HG02678 (cell line): ENCODE data around the gene HSD17B3.
"Not testable (repeated sequence)": the region's sequence is repeated elsewhere in the genome, so short reads cannot be mapped to it uniquely, and the experiment has no call there.

Experiments used
- ATAC-seq: cut with Tn5 transposase; IDR thresholded peaks from one replicate; pipeline ENCODE4 v1.9.1; 2021; ENCODE audit warnings: mild to moderate bottlenecking, moderate library complexity; ENCODE audit not compliant: unreplicated experiment

HSD17B3 gene

DNA sequence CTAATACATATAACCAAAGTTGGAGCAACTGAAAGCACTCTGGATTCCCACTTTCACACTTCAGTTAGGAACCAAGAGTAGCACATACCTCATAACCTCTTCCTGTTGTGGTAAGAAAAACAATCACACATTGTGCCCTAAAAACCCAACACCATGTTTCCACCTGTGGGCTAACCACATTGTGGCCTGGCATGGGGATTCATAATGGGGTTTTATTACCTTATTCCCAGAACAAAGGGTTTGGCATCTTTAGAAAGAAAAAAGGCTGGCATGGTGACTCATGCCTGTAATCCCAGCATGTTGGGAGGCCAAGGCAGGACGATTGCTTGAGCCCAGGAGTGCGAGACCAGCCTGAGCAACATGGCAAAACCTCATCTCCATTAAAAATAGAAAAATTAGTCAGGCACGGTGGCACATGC lies 60.6 kb downstream of the HSD17B3 start:
- ATAC-seq: no peak

DNA sequence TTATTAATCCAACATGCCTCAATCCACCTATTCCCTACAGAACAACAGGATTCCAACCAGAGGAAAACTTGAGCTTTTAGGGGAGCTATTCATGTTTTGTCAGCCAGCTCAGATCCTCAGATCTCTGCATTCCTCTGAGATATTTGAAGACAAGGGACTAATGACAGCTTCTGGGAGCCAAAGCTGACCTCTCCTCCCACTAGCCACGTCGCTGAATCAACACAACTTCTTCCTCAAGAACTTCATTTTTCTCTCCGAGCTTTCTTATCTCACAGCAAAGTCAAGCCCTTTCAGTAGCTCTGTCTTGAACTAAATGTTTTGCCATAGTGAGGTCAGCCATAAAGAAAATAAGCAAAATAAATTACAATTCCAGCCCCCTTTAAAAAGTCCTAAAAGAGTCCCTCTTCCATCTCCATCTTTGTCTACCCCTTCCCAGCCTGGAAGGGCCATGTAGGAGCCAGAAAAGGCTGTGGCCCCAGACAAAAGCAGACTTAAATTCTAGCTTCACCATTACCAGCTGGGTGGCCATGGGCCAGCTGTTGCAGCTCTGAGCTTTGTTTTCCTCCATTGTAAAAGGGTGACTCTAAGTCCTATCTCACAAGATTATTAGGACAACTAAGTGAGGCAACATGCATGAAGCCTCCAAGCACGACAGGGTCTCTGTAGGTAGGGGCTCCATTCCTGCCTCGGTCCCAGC lies 65.0 kb downstream of the HSD17B3 start:
- no peak for ATAC-seq

DNA sequence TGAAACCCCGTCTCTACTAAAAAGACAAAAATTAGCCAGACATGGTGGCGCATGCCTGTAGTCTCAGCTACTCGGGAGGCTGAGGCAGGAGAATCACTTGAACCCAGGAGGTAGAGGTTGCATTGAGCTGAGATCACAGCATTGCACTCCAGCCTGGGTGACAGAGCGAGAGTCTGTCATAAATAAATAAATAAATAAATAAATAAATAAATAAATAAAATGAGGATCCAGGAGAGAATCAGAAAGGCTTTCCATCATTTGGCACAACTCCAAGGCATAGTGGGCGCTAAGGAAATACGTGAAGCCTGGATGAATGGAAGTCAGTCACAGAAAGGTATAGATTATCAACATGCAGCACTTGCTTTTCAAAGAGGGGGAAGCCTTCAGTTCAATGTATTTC lies 65.6 kb downstream of the HSD17B3 start:
- not testable (repeated sequence) for ATAC-seq

DNA sequence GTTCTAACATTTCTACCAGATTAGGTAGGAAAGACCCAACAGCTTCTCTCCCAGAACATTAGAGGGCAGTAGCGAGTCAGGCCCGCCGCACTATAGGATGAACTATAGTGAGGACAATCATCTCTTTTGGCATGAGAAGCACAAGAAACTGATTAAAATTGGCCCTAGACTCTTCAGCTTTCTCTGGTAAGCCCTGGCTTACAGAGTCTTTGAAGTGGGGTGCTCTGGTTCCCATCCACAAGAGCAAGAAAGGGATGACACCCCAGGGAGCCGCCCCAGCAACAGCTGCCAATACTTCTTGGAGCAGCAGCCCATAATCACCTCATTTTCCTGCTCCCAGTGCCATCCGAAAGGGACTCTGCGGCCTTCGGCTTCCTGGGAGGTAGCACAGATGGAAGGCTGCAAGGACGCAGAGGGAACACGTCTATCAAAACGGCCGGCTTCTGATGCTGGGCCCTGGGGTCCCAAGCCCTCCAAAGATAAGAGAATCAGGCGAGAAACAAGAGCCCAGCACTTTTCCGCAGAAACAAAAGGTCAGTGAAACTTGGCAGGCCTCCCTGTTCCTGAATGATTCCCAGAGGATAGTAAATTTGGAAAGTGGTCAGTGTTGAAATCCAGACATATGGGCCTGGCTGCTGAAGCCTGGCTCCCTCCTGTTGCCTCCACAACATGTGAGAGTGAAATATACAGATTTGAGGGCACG lies 69.3 kb downstream of the HSD17B3 start:
- ATAC-seq: no peak

DNA sequence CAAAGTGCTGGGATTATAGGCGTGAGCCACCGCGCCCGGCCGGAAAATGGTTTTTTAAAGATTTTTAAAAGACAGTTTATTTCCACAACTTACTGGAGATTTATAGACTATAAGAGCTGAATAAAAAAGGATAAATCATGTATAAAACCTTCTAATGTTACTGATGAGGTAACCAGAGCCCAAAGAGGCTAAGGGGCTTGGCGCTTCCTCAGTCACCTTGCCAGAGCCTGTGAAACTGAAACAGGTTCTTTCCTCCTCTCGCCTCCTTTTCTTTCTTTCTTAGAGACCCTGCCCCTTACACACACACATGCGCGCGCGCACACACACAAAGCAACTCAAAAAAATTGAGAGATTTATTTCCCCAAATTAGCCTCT lies 69.8 kb downstream of the HSD17B3 start:
- no peak for ATAC-seq

DNA sequence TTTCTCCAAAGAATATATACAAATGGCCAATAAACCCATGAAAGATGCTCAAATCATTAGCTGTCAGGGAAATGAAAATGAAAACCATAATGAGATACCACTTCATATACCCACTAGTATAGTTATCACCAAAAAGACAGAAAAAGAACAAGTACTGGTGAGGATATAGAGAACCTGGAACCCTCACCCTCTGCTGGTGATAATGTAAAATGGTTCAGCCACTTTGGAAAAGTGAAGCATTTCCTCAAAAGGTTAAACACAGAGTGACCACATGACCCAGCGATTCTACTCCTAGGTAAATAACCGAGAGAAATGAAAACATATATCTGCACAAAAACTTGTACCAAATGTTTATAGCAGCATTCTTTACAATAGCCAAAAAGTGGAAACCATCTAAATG lies 72.0 kb downstream of the HSD17B3 start:
- no peak for ATAC-seq

DNA sequence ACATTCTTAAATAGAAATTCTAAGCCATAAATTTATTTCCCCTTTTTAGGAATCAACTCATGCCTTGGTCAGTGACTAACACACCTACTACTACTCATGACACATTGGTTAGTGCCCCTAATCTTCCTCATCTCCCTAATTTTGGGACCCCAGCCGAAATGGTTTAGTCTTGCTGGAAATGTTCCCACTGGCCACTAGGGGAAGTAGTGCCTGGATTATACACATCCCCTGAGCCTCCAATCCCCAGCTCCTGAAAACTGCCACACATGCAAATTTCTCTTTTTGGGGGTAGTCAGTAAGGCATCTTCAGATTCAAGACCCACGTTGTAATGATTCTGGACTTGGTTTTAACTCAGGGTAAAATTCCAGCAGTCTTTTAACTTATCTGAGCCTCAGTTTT lies 79.8 kb downstream of the HSD17B3 start:
- no peak for ATAC-seq

DNA sequence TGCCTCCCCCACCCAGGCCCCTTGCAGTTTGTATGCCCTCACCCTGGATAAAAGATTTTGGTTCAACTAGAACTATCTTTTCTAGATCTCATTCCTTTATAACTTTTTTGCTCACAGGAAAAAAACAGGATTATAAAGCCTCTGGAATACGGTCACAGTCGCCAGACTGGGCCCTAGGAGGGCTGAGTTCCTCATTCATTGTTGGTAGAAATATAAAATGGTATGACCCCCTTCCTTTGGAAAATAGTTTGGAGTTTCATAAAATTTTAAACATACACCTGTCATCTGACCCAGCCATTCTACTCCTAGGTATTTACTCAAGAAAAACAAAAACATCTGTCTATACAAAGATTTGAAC lies 82.1 kb downstream of the HSD17B3 start:
- ATAC-seq: no peak

DNA sequence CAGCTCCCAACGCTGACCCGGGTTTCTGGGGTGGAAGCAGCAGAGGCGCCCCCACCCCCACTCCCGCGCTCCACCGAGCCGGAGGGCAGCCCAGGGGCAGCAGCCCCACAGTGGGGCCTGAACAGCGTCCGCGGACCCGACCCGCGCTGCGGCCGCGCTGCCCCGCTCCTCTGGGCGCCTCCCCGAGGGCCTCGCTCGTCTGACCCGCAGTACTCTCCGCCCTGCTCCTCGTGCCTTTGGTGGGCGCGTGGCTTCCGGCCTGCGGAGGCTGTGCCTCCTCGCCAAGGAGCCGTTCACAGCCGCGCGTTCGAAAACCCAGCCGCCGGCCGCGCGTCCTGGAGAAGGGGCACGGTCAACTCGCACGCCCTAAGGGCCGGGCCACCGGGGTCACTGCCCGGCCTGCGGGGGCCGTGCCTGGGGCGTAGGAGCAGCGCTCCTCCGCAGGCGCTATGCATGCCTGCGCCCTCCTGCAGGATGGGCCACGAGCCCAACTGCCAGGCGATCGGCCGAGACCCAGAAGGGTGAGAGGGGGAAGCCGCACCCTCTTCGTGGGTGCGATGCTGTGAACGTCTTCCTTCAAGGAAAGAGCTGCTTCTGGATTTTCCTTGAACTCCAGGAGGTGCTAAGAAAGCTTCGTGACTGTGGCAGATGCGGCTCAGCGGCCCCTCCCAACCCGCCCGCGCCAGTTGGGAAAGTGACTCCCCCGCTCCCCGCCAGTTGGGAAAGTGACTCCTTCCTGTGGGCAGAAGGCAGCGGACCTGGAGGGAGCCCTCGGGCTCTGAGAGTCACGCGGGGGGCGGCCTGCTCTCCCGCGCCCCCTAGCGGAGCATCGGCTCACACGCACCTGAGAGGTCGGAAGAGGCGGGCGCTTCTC lies 82.7 kb downstream of the HSD17B3 start:
- ATAC-seq: no peak

DNA sequence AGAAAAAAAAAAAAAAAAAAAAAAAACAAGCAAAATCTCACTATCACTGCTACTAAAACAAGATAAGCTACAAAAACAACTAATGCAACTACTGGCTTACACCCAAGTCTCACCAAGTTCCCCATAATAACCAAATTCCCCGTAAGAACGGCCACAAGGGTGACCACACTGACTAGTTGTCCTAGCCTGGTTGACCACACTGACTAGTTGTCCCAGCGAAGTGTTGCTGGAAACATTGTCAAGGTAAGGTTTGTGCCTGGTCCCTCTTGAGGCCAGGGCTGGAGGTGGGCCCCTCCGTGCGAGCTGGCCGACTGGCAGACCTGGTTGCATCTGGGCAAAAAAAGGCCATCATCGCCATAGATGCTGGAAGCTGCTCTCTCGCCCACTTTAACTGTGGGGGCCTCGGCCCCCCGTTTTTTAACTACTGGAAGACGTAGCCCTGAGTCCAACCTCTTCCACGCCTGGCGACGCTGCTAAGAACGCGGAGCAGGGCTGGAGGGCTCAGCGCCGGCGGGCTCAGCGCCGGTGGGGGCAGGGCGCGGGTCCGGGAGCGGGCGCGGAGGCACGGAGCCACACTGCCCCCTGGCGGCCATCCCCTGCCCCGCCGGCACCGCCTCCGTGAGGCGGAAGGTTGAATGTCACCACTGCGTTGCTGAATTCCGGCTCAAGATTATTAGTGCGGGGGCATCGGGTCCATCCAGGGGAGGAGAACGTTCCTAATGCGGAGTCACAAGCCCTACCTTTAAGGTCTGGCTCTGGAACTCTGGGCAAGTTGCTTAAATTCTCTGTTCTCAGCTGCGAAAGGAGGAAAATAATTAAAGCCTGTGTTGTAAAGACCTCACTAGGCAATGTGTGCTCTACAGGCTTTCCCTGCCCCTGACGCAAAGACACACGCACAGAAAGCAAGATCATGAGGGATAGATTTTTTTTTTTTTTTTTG lies 84.0 kb downstream of the HSD17B3 start:
- ATAC-seq: peak; percentile 92

DNA sequence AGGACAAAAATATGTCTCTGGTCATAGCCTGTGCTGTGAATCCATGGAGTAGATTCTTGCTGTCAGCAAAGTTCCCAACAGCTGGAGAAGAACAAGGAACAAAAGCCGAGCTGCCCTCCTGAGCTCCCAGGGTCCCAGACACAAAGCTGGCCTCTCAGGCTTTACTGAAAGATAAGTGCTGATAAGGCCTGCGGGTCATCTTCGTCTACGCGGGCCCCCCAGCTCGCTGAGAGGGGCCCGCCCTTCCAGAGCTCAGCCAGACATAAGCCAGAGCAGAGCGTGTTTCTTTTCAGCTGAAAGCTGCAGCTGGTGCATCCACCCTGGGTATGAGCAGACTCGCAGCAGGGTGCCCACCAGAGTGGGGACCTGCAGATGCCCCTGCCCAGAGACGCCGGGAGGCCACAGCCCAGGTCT lies 84.7 kb downstream of the HSD17B3 start:
- no peak for ATAC-seq

DNA sequence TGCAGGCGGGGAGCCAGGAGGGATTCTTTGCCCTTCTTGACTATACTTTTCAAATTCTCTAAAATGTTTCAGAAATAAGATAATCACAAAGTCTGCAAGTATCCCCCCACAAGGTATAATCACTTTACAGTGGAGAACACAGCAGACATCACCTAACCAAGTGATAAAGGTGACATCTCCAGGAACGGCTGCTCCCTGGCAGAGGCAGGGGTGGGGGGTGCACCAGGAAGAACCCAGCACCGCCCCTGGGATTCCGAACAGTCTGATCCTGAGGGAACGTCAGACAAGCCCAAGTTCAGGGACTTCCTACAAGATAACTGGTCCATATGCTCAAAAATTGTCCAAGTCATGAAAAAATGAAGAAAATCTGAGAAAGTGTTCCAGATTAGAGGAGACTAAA lies 85.4 kb downstream of the HSD17B3 start:
- ATAC-seq: no peak

DNA sequence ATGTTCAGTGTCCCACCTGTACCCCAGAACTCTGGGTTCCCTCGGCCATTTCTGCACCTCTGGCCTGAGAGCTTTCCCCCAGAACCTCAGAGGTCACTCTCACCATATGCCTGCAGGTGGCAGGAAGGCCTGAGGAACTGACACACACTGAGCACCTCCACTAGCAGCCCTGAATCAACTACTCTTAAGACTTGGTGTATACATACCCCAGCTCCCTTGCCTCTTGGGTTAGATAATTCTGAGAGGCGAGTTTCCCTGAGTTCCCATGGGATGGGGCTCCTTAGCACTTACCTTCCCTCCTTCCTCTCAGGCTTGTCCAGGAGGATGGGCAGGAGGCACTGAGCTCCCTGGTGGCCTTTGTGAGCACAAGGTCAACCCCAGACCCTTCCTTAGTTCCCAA lies 86.1 kb downstream of the HSD17B3 start:
- no peak for ATAC-seq

DNA sequence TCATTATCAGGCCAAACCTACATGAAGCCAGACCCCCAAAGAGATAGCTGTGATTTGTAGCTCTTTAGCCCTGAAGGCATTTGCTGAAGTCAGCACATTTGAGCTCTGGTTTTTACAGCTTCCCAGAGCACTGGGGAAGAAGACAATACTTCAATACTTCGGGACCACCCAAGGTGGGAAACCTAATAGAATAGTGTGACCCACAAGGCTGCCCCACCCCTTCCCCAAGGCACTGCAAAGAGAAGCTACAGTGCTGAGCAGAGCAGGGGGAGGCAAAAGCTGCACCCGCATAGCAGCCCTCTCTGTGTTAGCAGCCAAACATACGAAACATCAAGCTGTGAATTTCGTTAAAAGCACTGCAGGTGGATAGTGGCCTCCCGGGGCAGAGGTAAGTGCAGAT lies 87.3 kb downstream of the HSD17B3 start:
- no peak for ATAC-seq

DNA sequence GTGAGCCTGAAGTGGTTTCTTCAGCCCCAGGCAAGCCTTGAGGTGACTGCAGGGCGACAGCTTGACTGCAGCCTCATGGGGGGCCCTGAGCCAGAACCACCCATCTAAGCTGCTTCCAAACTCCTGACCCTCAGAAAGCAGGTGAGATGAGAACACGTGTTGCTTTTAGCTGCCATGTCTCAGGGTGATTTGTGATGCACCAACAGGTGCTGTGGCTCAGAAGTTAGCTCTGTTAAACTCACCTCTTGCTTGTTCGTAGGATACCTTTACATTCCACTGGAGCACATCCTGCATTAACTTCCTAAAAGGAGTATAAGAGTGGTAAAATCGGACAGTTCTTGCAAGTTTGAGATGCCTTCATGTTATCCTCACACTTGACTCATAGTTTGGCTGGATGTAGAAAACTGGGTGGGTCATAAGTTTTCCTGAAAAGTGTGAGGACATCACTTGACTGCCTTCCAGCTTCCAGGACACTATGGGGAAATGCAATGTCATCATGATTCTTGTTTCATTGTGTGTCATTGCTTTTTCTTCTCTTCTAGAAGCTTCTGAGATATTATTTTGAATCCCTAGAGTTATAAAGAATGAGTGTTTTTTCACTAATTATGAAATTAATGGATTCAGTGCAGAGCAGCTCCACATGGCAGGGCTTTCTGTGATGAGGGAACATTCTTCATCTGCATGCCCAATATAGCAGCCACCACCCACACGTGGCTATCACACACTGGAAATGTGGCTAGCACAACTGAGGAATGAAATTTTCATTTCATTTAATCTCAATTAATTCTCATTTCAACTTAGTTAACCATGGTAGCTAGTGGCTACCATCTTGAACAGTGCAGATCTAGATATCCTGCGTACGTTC lies 92.3 kb downstream of the HSD17B3 start:
- ATAC-seq: no peak

DNA sequence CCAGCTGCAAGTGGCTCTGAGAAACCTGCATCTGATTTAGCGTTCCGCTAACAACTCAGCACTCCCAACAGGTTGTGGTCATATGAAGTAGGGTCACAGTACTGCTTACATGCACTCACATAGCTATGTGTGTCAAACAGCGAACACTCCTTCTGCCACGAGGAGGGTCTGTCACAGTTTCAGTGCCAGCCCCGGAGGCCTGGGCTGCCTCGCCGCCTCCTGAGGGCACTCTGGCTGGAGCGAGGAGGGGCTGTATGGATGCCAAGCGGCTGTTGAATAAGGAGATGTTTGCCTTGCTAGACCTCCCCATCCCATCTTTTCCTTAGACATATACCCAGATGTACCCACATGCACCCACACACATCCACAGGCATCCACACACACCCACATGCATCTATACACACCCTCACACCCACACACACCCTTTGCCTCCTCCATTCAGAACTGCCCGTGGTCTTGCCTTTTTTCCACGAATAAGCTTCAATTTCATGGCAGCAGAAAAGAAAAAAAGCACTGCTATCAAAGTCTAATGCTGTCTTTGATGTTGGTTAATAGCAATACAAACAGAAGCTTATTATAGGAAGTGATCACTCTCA lies 95.7 kb downstream of the HSD17B3 start:
- ATAC-seq: no peak

DNA sequence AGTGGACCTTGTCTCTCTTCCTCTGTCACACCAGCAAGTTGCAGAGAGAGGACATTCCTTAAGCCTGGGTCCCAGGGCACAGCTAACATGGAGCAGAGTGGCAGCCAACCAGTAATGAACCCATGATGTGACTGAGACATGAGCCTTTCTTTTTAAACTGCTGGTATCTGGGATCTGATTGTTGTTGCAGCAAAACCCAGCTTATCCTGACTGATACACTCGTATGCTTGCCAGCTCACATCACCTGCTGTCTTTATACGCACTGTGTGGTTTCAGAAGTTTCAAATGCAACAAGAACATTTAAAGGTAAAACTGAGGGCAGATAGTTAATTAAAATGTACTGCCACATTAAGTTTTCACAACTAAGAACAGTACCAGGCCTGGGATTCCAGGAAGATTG lies 97.1 kb downstream of the HSD17B3 start:
- ATAC-seq: no peak

DNA sequence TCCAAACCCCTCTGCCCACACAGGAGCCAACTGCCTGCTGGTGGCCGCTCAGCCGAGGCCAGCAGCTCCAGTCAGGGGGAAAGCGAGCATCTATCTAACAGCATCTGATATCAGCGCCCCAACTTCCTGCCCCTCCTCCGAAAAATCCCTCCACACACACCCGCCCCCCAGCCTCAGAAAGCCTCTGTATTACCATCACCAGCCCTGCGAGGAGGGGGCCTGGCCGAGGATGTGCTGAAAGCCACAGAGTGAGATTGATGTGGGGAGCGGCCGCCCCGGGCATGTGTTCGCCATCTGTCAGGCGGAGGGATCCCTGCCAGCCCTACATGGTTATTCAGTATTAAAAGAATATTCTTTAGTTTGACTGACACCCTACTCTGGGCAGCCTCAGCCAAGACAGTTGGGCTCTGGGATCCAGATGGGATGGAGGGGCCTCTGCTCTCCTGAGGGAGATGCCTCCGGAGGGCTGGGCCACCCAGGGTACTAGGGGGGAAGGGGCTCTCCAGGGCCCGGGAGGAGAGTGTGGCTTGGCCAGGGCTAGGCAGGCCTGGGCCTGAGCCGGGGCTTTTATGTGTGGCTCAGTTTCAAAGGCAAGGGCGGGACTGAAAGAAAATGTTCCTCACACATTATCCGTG lies 98.0 kb downstream of the HSD17B3 start:
- no peak for ATAC-seq
